NOMO-1 treated with DMSO at 0.1 percent for 48 hours (cell line): ENCODE data around the gene HOXC5.
A peak's percentile ranks its signal among the peaks of the same experiment; 100 is the strongest.
"Not testable (repeated sequence)": the region's sequence is repeated elsewhere in the genome, so short reads cannot be mapped to it uniquely, and the experiment has no call there.

Experiments used
- DNase-seq: peaks from one replicate; lab custom pipeline; 2025; ENCODE audit not compliant: unreplicated experiment; lab: John Stamatoyannopoulos, UW

The HOXC5 gene

GRCh38 chr12:54060174-54060974, 27.5 kb downstream of the HOXC5 start:
- DNase-seq, result no peak

GRCh38 chr12:54060975-54061778, 28.3 kb downstream of the HOXC5 start:
- no peak for DNase-seq

GRCh38 chr12:54065677-54066076, 32.8 kb downstream of the HOXC5 start:
- DNase-seq, result no peak

- DNase-seq, result no peak
These were observed 33.6 kb downstream of the HOXC5 start for GRCh38 chr12:54066408-54066807.

- DNase-seq, result no peak
These were observed 35.7 kb downstream of the HOXC5 start for GRCh38 chr12:54068418-54069070.

- no peak for DNase-seq
These were observed 39.1 kb downstream of the HOXC5 start for GRCh38 chr12:54071942-54072341.

GRCh38 chr12:54074308-54074707, 41.5 kb downstream of the HOXC5 start:
- no peak for DNase-seq

GRCh38 chr12:54075409-54075808, 42.6 kb downstream of the HOXC5 start:
- no peak for DNase-seq

- no peak for DNase-seq
These were observed 43.1 kb downstream of the HOXC5 start for GRCh38 chr12:54075974-54076373.

- not testable (repeated sequence) for DNase-seq
These were observed 45.0 kb downstream of the HOXC5 start for GRCh38 chr12:54077843-54078242.

- not testable (repeated sequence) for DNase-seq
These were observed 46.3 kb downstream of the HOXC5 start for GRCh38 chr12:54079115-54079514.

- not testable (repeated sequence) for DNase-seq
These were observed 47.4 kb downstream of the HOXC5 start for GRCh38 chr12:54080008-54080924.

- not testable (repeated sequence) for DNase-seq
These were observed 48.2 kb downstream of the HOXC5 start for GRCh38 chr12:54081053-54081514.

- not testable (repeated sequence) for DNase-seq
These were observed 48.9 kb downstream of the HOXC5 start for GRCh38 chr12:54081581-54082396.

- DNase-seq, result peak; percentile 45
These were observed 49.6 kb downstream of the HOXC5 start for GRCh38 chr12:54082397-54082892.
